Measurements from ENCODE around the gene C20orf141.

The C20orf141 gene

GRCh38 chr20:2864626-2865025, 49.8 kb downstream of the C20orf141 start:
- no peaks in the 10 kb centered on the region for H3K79me2 ChIP-seq (ENCODE audit: insufficient read depth, low read length)
- H3K27me3 ChIP-seq (ENCODE audit: low read length): no peaks in the 10 kb centered on the region
- no peak overlapping the region for H3K4me2 ChIP-seq (ENCODE audit: low read depth, low read length, poor library complexity, severe bottlenecking)

GRCh38 chr20:2865101-2865500, 50.3 kb downstream of the C20orf141 start:
- H3K9me3 ChIP-seq (ENCODE audit: insufficient read depth, low read length): no peaks in the 10 kb centered on the region
- no peak for TF ChIP-seq EZH2phosphoT487 (conservative IDR thresholded peaks at IDR 0.05; ENCODE audit: low read length)
- TF ChIP-seq CTCF (IDR thresholded peaks at IDR 0.05; ENCODE audit: insufficient read depth, low read length, poor library complexity, severe bottlenecking): no peak
- H3K4me3 ChIP-seq (ENCODE audit: insufficient read depth, low read length, poor library complexity, severe bottlenecking): no peak overlapping the region
- H3K9me2 ChIP-seq (replicated peaks; ENCODE audit: insufficient read depth, low read length): no peaks in the 10 kb centered on the region
- H3K27ac ChIP-seq (ENCODE audit: low read depth, low read length): no peak overlapping the region
- no peaks in the 10 kb centered on the region for H3K79me2 ChIP-seq (ENCODE audit: insufficient read depth, low read length)
- H3K27me3 ChIP-seq (ENCODE audit: low read length): no peaks in the 10 kb centered on the region
- H3K36me3 ChIP-seq (ENCODE audit: low read length): no peaks in the 10 kb centered on the region
- no peaks in the 10 kb centered on the region for H3F3A ChIP-seq (ENCODE audit: insufficient read depth)
- no peak overlapping the region for H3K9ac ChIP-seq (ENCODE audit: low read length)
- no peak overlapping the region for H2AFZ ChIP-seq (ENCODE audit: low read depth, low read length, severe bottlenecking)
- no peaks in the 10 kb centered on the region for H4K20me1 ChIP-seq (ENCODE audit: low read depth, low read length)
- H3K4me2 ChIP-seq (ENCODE audit: low read depth, low read length, poor library complexity, severe bottlenecking): no peak overlapping the region

More at GRCh38 chr20:2864626-2865025, 49.8 kb downstream of the C20orf141 start:
- H3K9me2 ChIP-seq (replicated peaks; ENCODE audit: insufficient read depth, low read length): no peaks in the 10 kb centered on the region
- no peaks in the 10 kb centered on the region for H3F3A ChIP-seq (ENCODE audit: insufficient read depth)
- H3K9me3 ChIP-seq (ENCODE audit: insufficient read depth, low read length): no peaks in the 10 kb centered on the region
- H2AFZ ChIP-seq (ENCODE audit: low read depth, low read length, severe bottlenecking): no peak overlapping the region
- TF ChIP-seq EZH2phosphoT487 (conservative IDR thresholded peaks at IDR 0.05; ENCODE audit: low read length): no peak
- no peak for TF ChIP-seq CTCF (IDR thresholded peaks at IDR 0.05; ENCODE audit: insufficient read depth, low read length, poor library complexity, severe bottlenecking)
- no peaks in the 10 kb centered on the region for H3K36me3 ChIP-seq (ENCODE audit: low read length)
- no peak overlapping the region for H3K27ac ChIP-seq (ENCODE audit: low read depth, low read length)
- no peaks in the 10 kb centered on the region for H4K20me1 ChIP-seq (ENCODE audit: low read depth, low read length)
- no peak overlapping the region for H3K4me3 ChIP-seq (ENCODE audit: insufficient read depth, low read length, poor library complexity, severe bottlenecking)
- no peak overlapping the region for H3K9ac ChIP-seq (ENCODE audit: low read length)
